ENCODE measurements around the gene ACTMAP. TPM values are rescaled to one million over a fixed set of nuclear protein-coding genes. Genes with fewer than 3 reads are reported as not detected.

ACTMAP gene
- total and polyA plus RNA-seq, 2 of the 13 experiments (the other 11 are each of a cell fraction or from before 2014, with no cell fraction given), result 2.2 to 7.9 TPM

DNA sequence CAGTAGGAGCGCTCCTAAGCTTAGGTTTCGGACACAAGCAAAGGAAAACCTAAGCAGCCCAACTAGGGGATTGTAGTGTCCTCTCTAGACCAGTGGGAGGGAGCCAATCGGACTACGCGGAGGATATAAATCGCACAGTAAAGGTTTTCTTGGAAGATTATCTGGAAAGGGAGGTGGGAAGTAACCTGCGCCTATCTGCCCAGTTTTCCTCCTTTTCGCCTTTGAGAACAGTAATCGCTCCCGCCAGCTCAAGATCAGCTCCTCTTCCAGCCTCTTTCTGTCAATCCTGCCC, 27.3 kb upstream of the ACTMAP start (continued):
- TF ChIP-seq, protein P1, sequence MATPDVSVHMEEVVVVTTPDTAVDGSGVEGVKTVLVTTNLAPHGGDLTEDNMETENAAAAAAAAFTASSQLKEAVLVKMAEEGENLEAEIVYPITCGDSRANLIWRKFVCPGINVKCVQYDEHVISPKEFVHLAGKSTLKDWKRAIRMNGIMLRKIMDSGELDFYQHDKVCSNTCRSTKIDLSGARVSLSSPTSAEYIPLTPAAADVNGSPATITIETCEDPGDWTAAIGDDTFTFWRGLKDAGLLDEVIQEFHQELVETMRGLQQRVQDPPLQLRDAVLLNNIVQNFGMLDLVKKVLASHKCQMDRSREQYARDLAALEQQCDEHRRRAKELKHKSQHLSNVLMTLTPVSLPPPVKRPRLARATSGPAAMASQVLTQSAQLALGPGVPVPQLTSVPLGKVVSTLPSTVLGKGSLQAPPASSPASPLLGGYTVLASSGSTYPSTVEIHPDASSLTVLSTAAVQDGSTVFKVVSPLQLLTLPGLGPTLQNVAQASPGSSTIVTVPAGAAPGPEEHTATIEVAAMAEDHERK (CRISPR knock-in tag; IDR thresholded peaks at IDR 0.05; ENCODE audit: low read depth), result 0 out of 2 replicates have a peak, but pooled peaks have one; percentile 2
- no peak for TF ChIP-seq ZNF562 (CRISPR knock-in tag; IDR thresholded peaks at IDR 0.05; ENCODE audit: borderline replicate concordance)
- TF ChIP-seq RAD21 (CRISPR knock-in tag; IDR thresholded peaks at IDR 0.05), result no peak
- no peak for TF ChIP-seq IKZF1 (IDR thresholded peaks at IDR 0.05)
- TF ChIP-seq ZNF687 (CRISPR knock-in tag; IDR thresholded peaks at IDR 0.05), result no peak
- 0 out of 2 replicates have a peak, but pooled peaks have one; percentile 14 for TF ChIP-seq DRAP1 (CRISPR knock-in tag; IDR thresholded peaks at IDR 0.05)
- no peak for TF ChIP-seq NFKB2 (CRISPR knock-in tag; IDR thresholded peaks at IDR 0.05; ENCODE audit: borderline replicate concordance)
- TF ChIP-seq STAT5B (CRISPR knock-in tag; IDR thresholded peaks at IDR 0.05), result no peak
- TF ChIP-seq ZNF776 (CRISPR knock-in tag; IDR thresholded peaks at IDR 0.05), result peak; percentile 6; the same call in 1 of the 2 replicates
- TF ChIP-seq FIP1L1 (IDR thresholded peaks at IDR 0.05; ENCODE audit: borderline replicate concordance, insufficient read depth, low read depth, low read length), result no peak
- TF ChIP-seq ZNF75D (CRISPR knock-in tag; IDR thresholded peaks at IDR 0.05; ENCODE audit: borderline replicate concordance), result no peak
- no peak for TF ChIP-seq SMAD3 (CRISPR knock-in tag; IDR thresholded peaks at IDR 0.05)
- TF ChIP-seq IKZF4 (CRISPR knock-in tag; IDR thresholded peaks at IDR 0.05; ENCODE audit: borderline replicate concordance, low read depth, not compliant biosample characterization), result no peak
- no peak for TF ChIP-seq SMYD3 (CRISPR knock-in tag; IDR thresholded peaks at IDR 0.05)
- no peak for TF ChIP-seq HBP1 (CRISPR knock-in tag; IDR thresholded peaks at IDR 0.05; ENCODE audit: low read depth)
- no peak for TF ChIP-seq NR2F1 (CRISPR knock-in tag; IDR thresholded peaks at IDR 0.05)
- no peak for TF ChIP-seq MEIS1 (CRISPR knock-in tag; IDR thresholded peaks at IDR 0.05; ENCODE audit: borderline replicate concordance)
- TF ChIP-seq KDM3A (CRISPR knock-in tag; IDR thresholded peaks at IDR 0.05; ENCODE audit: low read depth), result no peak
- no peak for TF ChIP-seq ETV6 (CRISPR knock-in tag; conservative IDR thresholded peaks at IDR 0.05)
- no peak for TF ChIP-seq ZNF33B (CRISPR knock-in tag; IDR thresholded peaks at IDR 0.05)
- TF ChIP-seq ZNF775 (CRISPR knock-in tag; IDR thresholded peaks at IDR 0.05; ENCODE audit: borderline replicate concordance), result no peak
- TF ChIP-seq MBNL3 (CRISPR knock-in tag; conservative IDR thresholded peaks at IDR 0.05), result no peak
- no peak for TF ChIP-seq ZNF784 (CRISPR knock-in tag; IDR thresholded peaks at IDR 0.05; ENCODE audit: borderline replicate concordance)
